Panc1 (cell line): ENCODE results near the gene CFAP251. TPM values are rescaled to one million over a fixed set of nuclear protein-coding genes. Genes with fewer than 3 reads are reported as not detected.
A peak's percentile ranks its signal among the peaks of the same experiment; 100 is the strongest.

Experiments
- ATAC-seq: fragments of 200-7000 bp; cut with Tn5 transposase; 2 replicates; pipeline ENCODE4 v1.9.1; 2020; ENCODE audit warnings: mild to moderate bottlenecking, moderate library complexity
- BruUV-seq: library from RNA; stranded (reverse); fragments of 400-500 nt; replicated peaks from 2 replicates; lab custom pipeline; 2021; lab: Mats Ljungman, UMichigan
- CTCF ChIA-PET: fragments of 300-600 bp; sonication (Branson Sonifier 250); formaldehyde crosslinking; loops from one replicate; lab custom pipeline; 2022; ENCODE audit warnings: antibody characterized with exemption; lab: Charles Lee
- POLR2A ChIA-PET: fragments of 300-600 bp; sonication (Branson Sonifier 250); formaldehyde crosslinking; loops from one replicate; lab custom pipeline; 2022; ENCODE audit warnings: antibody characterized with exemption; lab: Charles Lee
- DNase-seq: peaks from one replicate; pipeline ENCODE4 v3.0.0-alpha.2; 2010; ENCODE audit warnings: low read depth, low spot score
- H3K27ac ChIP-seq: 2 replicates; pipeline ENCODE4 v1.5.1; 2011; ENCODE audit warnings: mild to moderate bottlenecking, low read length, inconsistent platforms
- H3K27me3 ChIP-seq: fragments of 200-500 bp; sonication (Bioruptor generic); 2 replicates; pipeline ENCODE4 v1.6.0; 2014; ENCODE audit warnings: low read length, inconsistent platforms; ENCODE audit not compliant: control insufficient read depth, insufficient read depth
- H3K36me3 ChIP-seq: fragments of 200-500 bp; sonication (Bioruptor generic); 2 replicates; pipeline ENCODE4 v1.5.1; 2014; ENCODE audit warnings: inconsistent platforms, mild to moderate bottlenecking, low read length, moderate library complexity; ENCODE audit not compliant: control insufficient read depth, insufficient read depth
- H3K4me1 ChIP-seq: 2 replicates; pipeline ENCODE4 v1.5.1; 2011; ENCODE audit warnings: inconsistent platforms, mild to moderate bottlenecking, low read length, moderate library complexity; ENCODE audit not compliant: control insufficient read depth, insufficient read depth
- H3K4me3 ChIP-seq, 2 experiments: 2 replicates each; pipeline ENCODE4 v1.5.1; 2011 to 2012; ENCODE audit warnings: low read depth in 2 of 2, low read length in 2 of 2, mild to moderate bottlenecking in 2 of 2, inconsistent platforms in 1 of 2, moderate library complexity in 1 of 2
- H3K9me3 ChIP-seq: fragments of 200-500 bp; sonication (Bioruptor generic); 2 replicates; pipeline ENCODE4 v1.5.1; 2014; ENCODE audit warnings: low read depth, mild to moderate bottlenecking, inconsistent platforms, low read length, moderate library complexity; ENCODE audit not compliant: control insufficient read depth, insufficient read depth
- POLR2AphosphoS5 ChIP-seq: IDR thresholded peaks from 2 replicates; pipeline ENCODE4 v1.6.1; 2012; ENCODE audit warnings: mild to moderate bottlenecking, low read depth, low read length, moderate library complexity
- SIN3A ChIP-seq: IDR thresholded peaks from 2 replicates; pipeline ENCODE4 v1.6.1; 2012; ENCODE audit warnings: low read depth, mild to moderate bottlenecking, low read length, moderate library complexity, borderline replicate concordance; ENCODE audit not compliant: insufficient read depth
- TCF7L2 ChIP-seq: IDR thresholded peaks from 2 replicates; pipeline ENCODE4 v1.6.1; 2011; ENCODE audit warnings: mild to moderate bottlenecking, low read depth, low read length, inconsistent platforms
- in situ Hi-C: cut with HindIII; loops from 2 replicates; pipeline ENCODE4 v1.10.0; 2016; ENCODE audit warnings: low sequenced_read_pairs, low pct_unique_long_range_greater_than_20kb
- intact Hi-C: fragments of 100-400 bp; cut with micrococcal nuclease; formaldehyde crosslinking; loops from one replicate; pipeline ENCODE4 v1.10.0; 2022; ENCODE audit not compliant: unreplicated experiment
- total RNA-seq: library from RNA; stranded (reverse); gene quantifications from one replicate; pipeline ENCODE4 v1.2.1, GENCODE V29; 2021; ENCODE audit not compliant: unreplicated experiment
- TF ChIP-seq, protein P1 (sequence below), 2 experiments: IDR thresholded peaks; 2 replicates each; pipeline ENCODE4 v1.6.1; 2011 to 2012; ENCODE audit warnings: low read depth in 2 of 2, control low read depth in 1 of 2, low read length in 1 of 2, mild to moderate bottlenecking in 1 of 2, moderate library complexity in 1 of 2; ENCODE audit not compliant: insufficient read depth in 1 of 2
- TF ChIP-seq, protein P2 (sequence below): fragments of 450-650 bp; IDR thresholded peaks from 2 replicates; pipeline ENCODE4 v1.5.1; 2017; ENCODE audit warnings: mild to moderate bottlenecking

Gene CFAP251
- total RNA-seq, 1 experiment from 2014 or later, result 4.2 TPM

DNA sequence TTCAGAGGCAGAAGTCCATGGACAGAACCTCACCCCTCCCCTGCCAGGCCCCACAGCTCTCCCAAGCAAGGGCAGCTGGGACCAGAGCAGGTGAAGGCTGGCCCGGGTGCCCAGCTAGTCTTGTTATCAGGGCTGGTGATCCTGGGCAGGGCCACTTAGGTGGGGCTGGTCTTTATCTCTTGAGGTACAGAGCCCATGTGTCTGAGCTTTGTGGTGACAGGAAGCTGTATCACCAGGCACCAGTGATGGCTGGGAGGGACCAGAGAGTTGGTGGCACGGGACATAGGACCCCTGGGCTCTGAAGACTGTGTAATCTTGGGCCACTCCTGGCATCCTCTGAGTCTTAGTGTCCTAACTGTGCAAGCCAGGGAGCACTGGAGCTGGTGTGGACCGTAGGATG lies 46.9 kb upstream of the CFAP251 start:
- no peak overlapping the region for H3K4me3 ChIP-seq
- H3K27me3 ChIP-seq, result no peaks in the 10 kb centered on the region
- no peaks in the 10 kb centered on the region for H3K9me3 ChIP-seq
- intact Hi-C loops (no loop called here), in situ Hi-C loops (no loop called here)
- no TSS peak for BruUV-seq
- POLR2A ChIA-PET, result no interaction called here
- H3K27ac ChIP-seq, result no peak overlapping the region
- DNase-seq (no peak), ATAC-seq (no peak)
- H3K4me1 ChIP-seq, result no peaks in the 10 kb centered on the region
- CTCF ChIA-PET, result interaction anchor here (0.7 kb wide), 1 partner anchor 120 kb away, joined by 4 read pairs; no protein-coding TSS in a partner anchor
- TF ChIP-seq TCF7L2, result no peak
- no peaks in the 10 kb centered on the region for H3K36me3 ChIP-seq

DNA sequence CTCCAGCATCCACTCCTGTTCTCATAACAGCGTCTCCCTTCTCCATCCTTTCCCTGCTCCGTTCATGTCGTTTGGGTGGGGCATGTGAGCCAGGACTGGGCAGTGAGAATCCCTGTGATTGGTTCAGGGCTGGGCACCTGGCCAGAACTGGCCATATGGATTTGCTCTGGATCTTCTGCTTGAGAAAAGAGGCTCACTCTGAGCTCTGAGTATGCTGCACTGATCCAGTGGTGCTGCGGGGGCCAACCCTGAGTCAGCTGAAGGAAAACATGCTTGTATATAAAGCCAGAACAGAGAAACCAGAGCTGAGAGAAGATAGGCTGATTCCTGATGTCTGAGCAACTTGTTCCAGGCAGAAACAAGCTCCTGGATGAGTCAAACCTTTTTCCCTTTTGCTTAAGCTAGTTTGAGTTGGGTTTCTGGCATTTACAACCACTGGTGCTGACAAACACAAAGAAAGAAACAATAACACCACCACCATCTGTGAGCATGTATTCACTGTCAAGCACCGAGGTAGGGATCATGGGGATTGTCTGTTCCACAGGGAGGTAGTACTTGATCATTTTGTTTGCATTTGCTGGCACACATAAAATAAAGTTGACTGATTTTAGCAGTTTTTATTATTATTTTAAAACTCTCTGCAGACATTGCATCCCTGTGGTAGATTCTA lies 45.7 kb upstream of the CFAP251 start:
- POLR2A ChIA-PET, result no interaction called here
- in situ Hi-C loops (no loop called here), intact Hi-C loops (no loop called here)
- no peaks in the 10 kb centered on the region for H3K36me3 ChIP-seq
- no peaks in the 10 kb centered on the region for H3K4me1 ChIP-seq
- ATAC-seq (peak; percentile 46; the same call in 1 of the 2 replicates), DNase-seq (no peak)
- CTCF ChIA-PET, result no interaction called here
- no peak overlapping the region for H3K27ac ChIP-seq
- no peaks in the 10 kb centered on the region for H3K9me3 ChIP-seq
- no peak overlapping the region for H3K4me3 ChIP-seq
- no TSS peak for BruUV-seq
- H3K27me3 ChIP-seq, result no peaks in the 10 kb centered on the region
- TF ChIP-seq, protein P1, sequence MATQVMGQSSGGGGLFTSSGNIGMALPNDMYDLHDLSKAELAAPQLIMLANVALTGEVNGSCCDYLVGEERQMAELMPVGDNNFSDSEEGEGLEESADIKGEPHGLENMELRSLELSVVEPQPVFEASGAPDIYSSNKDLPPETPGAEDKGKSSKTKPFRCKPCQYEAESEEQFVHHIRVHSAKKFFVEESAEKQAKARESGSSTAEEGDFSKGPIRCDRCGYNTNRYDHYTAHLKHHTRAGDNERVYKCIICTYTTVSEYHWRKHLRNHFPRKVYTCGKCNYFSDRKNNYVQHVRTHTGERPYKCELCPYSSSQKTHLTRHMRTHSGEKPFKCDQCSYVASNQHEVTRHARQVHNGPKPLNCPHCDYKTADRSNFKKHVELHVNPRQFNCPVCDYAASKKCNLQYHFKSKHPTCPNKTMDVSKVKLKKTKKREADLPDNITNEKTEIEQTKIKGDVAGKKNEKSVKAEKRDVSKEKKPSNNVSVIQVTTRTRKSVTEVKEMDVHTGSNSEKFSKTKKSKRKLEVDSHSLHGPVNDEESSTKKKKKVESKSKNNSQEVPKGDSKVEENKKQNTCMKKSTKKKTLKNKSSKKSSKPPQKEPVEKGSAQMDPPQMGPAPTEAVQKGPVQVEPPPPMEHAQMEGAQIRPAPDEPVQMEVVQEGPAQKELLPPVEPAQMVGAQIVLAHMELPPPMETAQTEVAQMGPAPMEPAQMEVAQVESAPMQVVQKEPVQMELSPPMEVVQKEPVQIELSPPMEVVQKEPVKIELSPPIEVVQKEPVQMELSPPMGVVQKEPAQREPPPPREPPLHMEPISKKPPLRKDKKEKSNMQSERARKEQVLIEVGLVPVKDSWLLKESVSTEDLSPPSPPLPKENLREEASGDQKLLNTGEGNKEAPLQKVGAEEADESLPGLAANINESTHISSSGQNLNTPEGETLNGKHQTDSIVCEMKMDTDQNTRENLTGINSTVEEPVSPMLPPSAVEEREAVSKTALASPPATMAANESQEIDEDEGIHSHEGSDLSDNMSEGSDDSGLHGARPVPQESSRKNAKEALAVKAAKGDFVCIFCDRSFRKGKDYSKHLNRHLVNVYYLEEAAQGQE (IDR thresholded peaks at IDR 0.05; ENCODE audit: insufficient read depth in 1 of 2, low read depth in 2 of 2, low read length in 1 of 2), result no peak

- DNase-seq (no peak), ATAC-seq (no peak)
- in situ Hi-C loops, result no loop called here
- Histone ChIP-seq H3K4me3 (no peak overlapping the region), H3K9me3 (no peaks in the 10 kb centered on the region), H3K27ac (no peak overlapping the region), H3K4me1 (no peaks in the 10 kb centered on the region), H3K36me3 (no peaks in the 10 kb centered on the region), H3K27me3 (no peaks in the 10 kb centered on the region)
- POLR2A ChIA-PET, result no interaction called here
- intact Hi-C loops, result no loop called here
- CTCF ChIA-PET, result no interaction called here
- BruUV-seq, result no TSS peak
- no peak for TF ChIP-seq SIN3A
- no peak for TF ChIP-seq POLR2AphosphoS5
- no peak for TF ChIP-seq TCF7L2
- TF ChIP-seq, protein P1 (IDR thresholded peaks at IDR 0.05; ENCODE audit: insufficient read depth in 1 of 2, low read depth in 2 of 2, low read length in 1 of 2), result no peak
- TF ChIP-seq, protein P2, sequence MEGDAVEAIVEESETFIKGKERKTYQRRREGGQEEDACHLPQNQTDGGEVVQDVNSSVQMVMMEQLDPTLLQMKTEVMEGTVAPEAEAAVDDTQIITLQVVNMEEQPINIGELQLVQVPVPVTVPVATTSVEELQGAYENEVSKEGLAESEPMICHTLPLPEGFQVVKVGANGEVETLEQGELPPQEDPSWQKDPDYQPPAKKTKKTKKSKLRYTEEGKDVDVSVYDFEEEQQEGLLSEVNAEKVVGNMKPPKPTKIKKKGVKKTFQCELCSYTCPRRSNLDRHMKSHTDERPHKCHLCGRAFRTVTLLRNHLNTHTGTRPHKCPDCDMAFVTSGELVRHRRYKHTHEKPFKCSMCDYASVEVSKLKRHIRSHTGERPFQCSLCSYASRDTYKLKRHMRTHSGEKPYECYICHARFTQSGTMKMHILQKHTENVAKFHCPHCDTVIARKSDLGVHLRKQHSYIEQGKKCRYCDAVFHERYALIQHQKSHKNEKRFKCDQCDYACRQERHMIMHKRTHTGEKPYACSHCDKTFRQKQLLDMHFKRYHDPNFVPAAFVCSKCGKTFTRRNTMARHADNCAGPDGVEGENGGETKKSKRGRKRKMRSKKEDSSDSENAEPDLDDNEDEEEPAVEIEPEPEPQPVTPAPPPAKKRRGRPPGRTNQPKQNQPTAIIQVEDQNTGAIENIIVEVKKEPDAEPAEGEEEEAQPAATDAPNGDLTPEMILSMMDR, result no peak
Observed at GRCh38 chr12:121873216-121873569, 45.2 kb upstream of the CFAP251 start.
